HG03135 (cell line): ENCODE data around the gene CHMP4B.

Experiments
- ATAC-seq: cut with Tn5 transposase; IDR thresholded peaks from one replicate; pipeline ENCODE4 v1.9.1; 2021; ENCODE audit warnings: mild to moderate bottlenecking, moderate library complexity; ENCODE audit not compliant: unreplicated experiment

Gene CHMP4B

DNA sequence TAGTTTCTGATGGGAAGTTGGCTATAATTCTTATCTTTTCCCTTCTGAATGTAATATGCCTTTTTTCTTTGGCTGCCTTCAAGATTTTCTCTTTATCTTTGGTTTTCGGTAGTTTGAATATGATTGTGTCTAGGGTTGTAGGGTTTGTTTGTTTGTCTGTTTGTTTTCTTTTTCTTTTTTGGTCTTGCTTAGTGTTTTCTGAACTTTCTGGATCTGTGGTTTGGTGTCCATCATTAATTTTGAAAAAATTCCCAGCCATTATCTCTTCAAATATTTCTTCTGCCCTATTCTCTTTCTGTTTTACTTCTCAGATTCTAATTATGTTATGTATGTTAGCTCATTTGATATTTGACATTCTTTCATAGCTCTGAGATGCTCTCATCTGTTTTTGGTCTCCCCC is 79.4 kb downstream of the CHMP4B start:
- ATAC-seq = no peak

DNA sequence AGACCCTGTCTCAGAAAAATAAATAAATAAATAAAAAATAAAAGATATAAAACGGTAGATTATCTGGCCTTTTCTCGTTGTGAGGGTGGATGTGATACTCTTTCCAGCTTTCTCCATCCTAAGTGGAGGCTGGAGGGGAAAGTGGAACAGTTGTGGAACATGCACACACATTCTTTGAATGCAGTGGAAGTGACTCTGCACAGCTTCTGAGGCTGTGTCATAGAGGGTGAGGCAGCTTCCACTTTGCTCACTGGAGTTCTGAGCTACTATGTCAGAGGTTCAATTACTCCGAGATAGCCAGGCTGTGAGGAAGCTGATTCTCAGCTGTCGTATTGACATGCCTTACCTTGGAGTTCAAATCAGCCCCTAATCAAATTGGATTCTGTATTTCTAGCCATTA is 82.2 kb downstream of the CHMP4B start:
- no peak for ATAC-seq

DNA sequence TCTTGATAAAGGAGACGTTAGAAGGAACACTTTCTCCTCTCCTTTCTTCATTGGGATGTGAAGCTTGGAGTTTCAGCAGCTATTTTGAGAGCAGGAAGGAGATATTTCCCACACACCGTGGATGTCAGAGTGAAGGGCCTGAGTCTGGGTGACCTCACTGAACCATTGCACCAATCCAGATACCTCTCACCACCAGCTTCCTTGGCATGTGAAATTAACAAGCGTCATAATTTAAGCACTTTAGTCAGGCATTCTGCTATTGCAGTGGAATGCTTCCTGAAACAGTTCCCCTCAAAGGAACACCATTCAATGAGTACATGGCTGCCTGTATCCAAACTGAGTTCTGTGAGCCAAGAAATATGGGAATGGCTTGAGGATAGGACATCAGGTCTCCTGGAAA is 83.7 kb downstream of the CHMP4B start:
- ATAC-seq = no peak

DNA sequence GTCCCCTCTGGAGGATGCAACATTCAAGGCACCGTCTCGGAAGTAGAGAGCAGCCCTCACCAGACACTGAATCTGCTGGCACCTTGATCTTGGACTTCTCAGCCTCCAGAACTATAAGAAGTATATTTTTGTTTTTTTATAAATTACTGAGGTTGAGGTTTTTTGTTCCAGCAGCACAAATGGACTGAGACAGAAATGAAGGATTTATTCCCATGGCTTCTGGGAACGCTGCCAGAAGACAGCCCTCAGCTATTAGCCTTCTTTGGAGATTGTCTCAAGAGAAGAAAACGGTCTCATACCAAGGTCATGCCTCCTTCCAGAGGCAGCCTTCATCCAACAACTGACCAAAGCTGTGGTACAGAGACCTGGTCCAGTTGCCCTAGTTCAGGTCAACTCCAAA is 85.4 kb downstream of the CHMP4B start:
- no peak for ATAC-seq

DNA sequence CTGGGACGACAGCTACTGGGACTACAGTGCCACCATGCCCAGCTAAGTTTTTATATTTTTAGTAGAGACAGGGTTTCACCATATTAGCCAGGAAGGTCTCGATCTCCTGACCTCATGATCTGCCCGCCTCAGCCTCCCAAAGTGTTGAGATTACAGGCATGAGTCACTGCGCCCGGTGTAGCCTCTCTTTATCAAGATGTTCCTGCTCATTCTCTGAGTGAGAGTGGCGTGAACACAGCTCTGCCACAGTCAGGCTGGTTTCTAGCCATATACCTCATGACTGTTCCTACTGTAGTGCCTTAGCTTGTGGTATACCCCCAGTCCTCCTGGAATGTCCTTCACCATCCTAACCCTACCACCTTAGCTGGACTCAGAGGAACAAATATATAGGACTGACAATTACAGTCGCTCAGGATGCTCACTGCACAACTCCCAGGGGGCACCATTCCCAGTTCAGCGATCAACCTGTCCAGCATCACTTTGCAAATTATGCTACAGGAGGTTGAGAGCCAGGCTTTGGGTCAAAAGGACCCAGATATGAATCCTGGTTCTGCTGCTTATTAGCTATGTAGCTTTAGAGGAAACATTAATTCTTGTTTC is 86.3 kb downstream of the CHMP4B start:
- no peak for ATAC-seq

DNA sequence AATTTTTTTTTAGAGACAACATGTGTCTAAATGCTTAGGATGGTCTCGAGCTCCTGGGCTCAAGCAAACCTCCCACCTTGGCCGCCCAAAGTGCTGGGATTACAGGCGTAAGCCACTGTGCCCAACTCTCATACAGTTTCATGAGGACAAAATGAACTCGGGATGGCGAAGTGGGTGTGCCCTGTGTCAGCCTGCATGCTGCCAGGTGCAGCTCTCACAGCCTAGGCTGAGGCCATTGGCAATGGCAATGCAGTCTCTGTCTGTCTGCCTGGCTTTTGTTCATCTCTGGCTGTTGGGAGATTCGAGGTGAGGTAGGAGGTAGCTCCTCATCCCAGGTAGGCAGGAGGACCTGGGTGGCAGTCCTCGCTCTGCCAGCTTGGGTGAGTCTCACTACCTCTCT is 88.0 kb downstream of the CHMP4B start:
- ATAC-seq = no peak

DNA sequence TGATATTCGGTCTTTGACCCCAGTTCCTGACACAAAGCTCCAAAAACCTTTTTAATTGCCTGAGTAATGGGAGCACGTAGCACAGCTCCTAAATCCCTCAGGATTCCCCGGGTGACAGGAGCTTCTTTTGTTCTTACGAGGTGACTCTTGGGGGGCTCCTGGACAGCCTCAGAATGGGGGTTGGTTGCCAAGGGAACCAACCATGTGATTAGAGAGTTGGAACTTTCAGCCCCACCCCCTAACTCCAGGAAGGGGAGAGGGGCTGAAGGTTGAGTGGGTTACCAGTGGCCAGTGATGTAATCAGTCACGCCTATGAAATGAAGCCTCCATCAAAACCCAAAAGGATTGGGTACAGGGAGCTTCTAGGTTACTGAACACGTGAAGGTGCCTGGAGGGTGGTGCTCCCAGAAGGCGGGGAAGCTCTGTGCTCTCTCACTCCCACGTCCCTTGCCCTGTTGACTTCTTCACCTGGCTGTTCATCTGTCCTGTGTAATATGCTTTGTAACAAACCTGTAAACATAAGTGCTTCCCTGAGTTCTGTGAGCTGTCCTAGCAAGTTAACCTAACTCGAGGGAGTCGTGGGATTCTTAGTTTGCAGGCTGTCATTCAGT is 89.5 kb downstream of the CHMP4B start:
- no peak for ATAC-seq

DNA sequence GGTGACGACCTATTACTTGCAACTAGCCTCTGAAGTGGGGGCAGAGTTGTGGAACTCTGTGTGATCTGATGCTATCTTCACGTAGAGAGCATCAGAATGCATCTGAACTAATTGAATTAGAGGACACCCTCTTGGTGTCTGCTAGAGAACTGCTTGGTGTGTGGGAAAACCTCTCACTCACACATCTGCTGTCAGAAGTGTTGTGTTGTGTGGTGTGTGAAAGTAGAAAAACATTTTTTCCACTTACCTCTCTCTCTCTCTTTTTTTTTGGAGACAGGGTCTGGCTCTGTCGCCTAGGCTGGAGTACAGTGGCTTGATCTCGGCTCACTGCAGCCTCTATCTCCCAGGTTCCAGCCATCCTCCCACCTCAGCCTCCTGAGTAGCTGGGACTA is 90.0 kb downstream of the CHMP4B start:
- ATAC-seq = no peak

DNA sequence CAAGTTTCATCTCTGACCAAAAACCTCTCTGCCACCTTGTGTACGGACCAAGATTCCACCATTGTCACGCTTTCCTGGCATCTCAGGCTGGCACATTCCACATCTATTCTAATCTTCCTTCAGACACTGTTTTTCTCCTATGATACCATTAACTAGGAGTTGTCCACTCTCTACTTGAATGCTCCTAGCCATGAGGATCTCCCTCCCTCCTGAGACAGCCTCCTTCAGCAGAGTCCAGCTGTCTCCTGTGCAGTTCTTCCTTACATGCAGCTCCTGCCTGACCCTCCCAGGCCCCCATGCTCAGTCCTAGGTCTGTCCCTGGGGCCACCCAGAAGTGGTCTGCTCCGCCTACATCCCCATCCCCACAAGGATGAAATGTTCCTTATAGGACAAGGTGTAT is 90.9 kb downstream of the CHMP4B start:
- no peak for ATAC-seq
